ENCODE results near the gene MND1. TPM values are rescaled to one million over a fixed set of nuclear protein-coding genes. Genes with fewer than 3 reads are reported as not detected.

Gene MND1
- total and polyA plus RNA-seq, 12 donors: 0.36 to 9.5 (median 0.53) TPM; not detected in 3

Small RNA genes lying within 50 kb of the gene (small RNA-seq; reads per million reads assigned to genes)
- 0 reads per million in 2 donors for gene RN7SL419P

Other genes with a start within 250 kb of the MND1 start
- 100 to 1,000 TPM in 1 of 9 donors, 10 to 100 TPM in 8; 22.2 to 130 (median 48.5) TPM for gene TRIM2, start 140.2 kb upstream of the MND1 start, total RNA-seq
- gene TRIM2, start 140.2 kb upstream of the MND1 start, polyA plus RNA-seq: 10 to 100 TPM in 2 of 3 donors, 1 to 10 TPM in 1; 6.2 to 58.9 (median 11.9) TPM
- gene TMEM131L, start 121.7 kb downstream of the MND1 start, total RNA-seq: 10 to 100 TPM in 1 of 9 donors, 1 to 10 TPM in 8; 3.0 to 11.7 (median 5.8) TPM
- 1 to 10 TPM; 2.5 to 3.9 (median 2.8) TPM for gene TMEM131L, start 121.7 kb downstream of the MND1 start, polyA plus RNA-seq